Keratinocyte (primary cell): ENCODE data around the gene FRMPD1. TPM values are rescaled to one million over a fixed set of nuclear protein-coding genes. Genes with fewer than 3 reads are reported as not detected.

Experiments used
- DNase-seq: peaks from one replicate; pipeline ENCODE4 v3.0.0-alpha.2; 2011; ENCODE audit warnings: low read depth, missing footprints, low spot score
- FAIRE-seq: peaks from 2 replicates; lab custom pipeline; 2011; peaks lifted over from hg19 to GRCh38; lab: Jason Lieb, UNC
- H2AFZ ChIP-seq: 2 replicates; pipeline ENCODE4 v1.6.0; 2012; ENCODE audit warnings: low read length, control low read depth, inconsistent platforms; ENCODE audit not compliant: control insufficient read depth
- H3K27ac ChIP-seq: 2 replicates; pipeline ENCODE4 v1.5.1; 2011; ENCODE audit warnings: low read length; ENCODE audit not compliant: control insufficient read depth, insufficient read depth
- H3K27me3 ChIP-seq: 3 replicates; pipeline ENCODE4 v1.6.0; 2011; ENCODE audit warnings: low read length; ENCODE audit not compliant: control insufficient read depth, insufficient read depth; ENCODE audit errors: extremely low read depth
- H3K36me3 ChIP-seq, 2 experiments: 2 replicates in 1 of 2; 3 replicates in 1 of 2; pipeline ENCODE4 v1.5.1; 2011; ENCODE audit warnings: low read length in 2 of 2, mild to moderate bottlenecking in 1 of 2; ENCODE audit not compliant: control insufficient read depth in 2 of 2, insufficient read depth in 2 of 2; ENCODE audit errors: extremely low read depth in 1 of 2
- H3K4me1 ChIP-seq: 3 replicates; pipeline ENCODE4 v1.5.1; 2011; ENCODE audit warnings: low read length; ENCODE audit not compliant: control insufficient read depth, insufficient read depth; ENCODE audit errors: extremely low read depth
- H3K4me2 ChIP-seq: 3 replicates; pipeline ENCODE4 v1.6.0; 2011; ENCODE audit warnings: low read depth, low read length; ENCODE audit not compliant: control insufficient read depth, insufficient read depth; ENCODE audit errors: extremely low read depth
- H3K4me3 ChIP-seq, 3 experiments: fragments of 200-600 bp in 1 of 3; sonication (generic) in 1 of 3; 2 replicates in 2 of 3; 3 replicates in 1 of 3; pipeline ENCODE4 v1.5.1; 2011 to 2016; ENCODE audit warnings: low read length in 3 of 3, mild to moderate bottlenecking in 3 of 3, control low read depth in 2 of 3, inconsistent platforms in 1 of 3, low read depth in 1 of 3, mixed read lengths in 1 of 3, mixed run types in 1 of 3, moderate library complexity in 1 of 3; ENCODE audit not compliant: control insufficient read depth in 2 of 3, insufficient read depth in 2 of 3; ENCODE audit errors: extremely low read depth in 1 of 3
- H3K79me2 ChIP-seq: 2 replicates; pipeline ENCODE4 v1.6.0; 2012; ENCODE audit warnings: low read length; ENCODE audit not compliant: control insufficient read depth, insufficient read depth
- H3K9ac ChIP-seq: 3 replicates; pipeline ENCODE4 v1.6.0; 2011; ENCODE audit warnings: low read length; ENCODE audit not compliant: control insufficient read depth, insufficient read depth; ENCODE audit errors: extremely low read depth
- H3K9me1 ChIP-seq: 3 replicates; pipeline ENCODE4 v1.6.0; 2011; ENCODE audit warnings: low read length; ENCODE audit not compliant: control insufficient read depth, insufficient read depth; ENCODE audit errors: extremely low read depth
- H3K9me3 ChIP-seq: 2 replicates; pipeline ENCODE4 v1.5.1; 2012; ENCODE audit warnings: low read depth, low read length; ENCODE audit not compliant: control insufficient read depth
- H4K20me1 ChIP-seq: 3 replicates; pipeline ENCODE4 v1.6.0; 2011; ENCODE audit warnings: low read length; ENCODE audit not compliant: control insufficient read depth, insufficient read depth; ENCODE audit errors: extremely low read depth
- CTCF ChIP-seq, 3 experiments: IDR thresholded peaks in 1 of 3; conservative IDR thresholded peaks in 1 of 3; optimal IDR thresholded peaks in 1 of 3; 2 replicates in 2 of 3; 3 replicates in 1 of 3; pipeline versions ENCODE3 to v1.5.1; 2011; ENCODE audit warnings: low read length in 3 of 3, mild to moderate bottlenecking in 3 of 3, moderate library complexity in 2 of 3, control low read depth in 1 of 3, inconsistent platforms in 1 of 3; ENCODE audit not compliant: insufficient read depth in 2 of 3; ENCODE audit errors: extremely low read depth in 1 of 3
- EZH2 ChIP-seq: IDR thresholded peaks from one replicate; pipeline ENCODE4 v1.6.1; 2012; ENCODE audit warnings: inconsistent platforms, mild to moderate bottlenecking, low read length, moderate library complexity
- dilution Hi-C: fragments of 300-500 bp; cut with MboI; formaldehyde crosslinking; loops from one replicate; pipeline ENCODE4 v1.7.0; 2020; ENCODE audit warnings: low sequenced_read_pairs; ENCODE audit not compliant: extremely low pct_ligation_motif_present
- polyA plus RNA-seq, 5 experiments: library from polyadenylated mRNA; depleted of rRNA in 3 of 5; stranded (reverse) in 3 of 5; stranded (forward) in 1 of 5; unstranded in 1 of 5; fragments of >200 nt; gene quantifications; 1 replicate in 1 of 5; 2 replicates in 3 of 5; 3 replicates in 1 of 5; pipeline versions ENCODE4 v1.2.1 to v1.2.3, GENCODE V29; 2011 to 2012; ENCODE audit warnings: missing spikeins in 2 of 5, low read depth in 1 of 5, low replicate concordance in 1 of 5

FRMPD1 gene
- polyA plus RNA-seq, 1 donor (not counting 4 experiments of a cell fraction or from before 2014, with no cell fraction given), result 0.01 TPM

GRCh38 chr9:37747271-37747753 lies 96.6 kb downstream of the FRMPD1 start:
- H3K4me1 ChIP-seq, result no peaks in the 10 kb centered on the region
- H3K27ac ChIP-seq, result no peak overlapping the region
- H3K9me3 ChIP-seq, result no peaks in the 10 kb centered on the region
- H3K4me3 ChIP-seq, result no peak overlapping the region
- dilution Hi-C loops, result no loop called here
- no peak overlapping the region for H3K4me2 ChIP-seq
- no peak for DNase-seq
- no peak overlapping the region for H3K9ac ChIP-seq
- peak; percentile 86 for FAIRE-seq
- no peak overlapping the region for H2AFZ ChIP-seq
- no peaks in the 10 kb centered on the region for H3K36me3 ChIP-seq
- no peaks in the 10 kb centered on the region for H4K20me1 ChIP-seq
- H3K79me2 ChIP-seq, result no peaks in the 10 kb centered on the region
- peaks cover 10% of the 10 kb centered on the region for H3K27me3 ChIP-seq
- TF ChIP-seq EZH2 (no peak), CTCF (optimal IDR thresholded peaks at IDR 0.05 in 1 of 3, IDR thresholded peaks at IDR 0.05 in 1 of 3, conservative IDR thresholded peaks at IDR 0.05 in 1 of 3; ENCODE audit: extremely low read depth in 1 of 3, insufficient read depth in 2 of 3, low read length in 3 of 3) (peak; percentile 90 to 94 (median 94))
- H3K9me1 ChIP-seq, result no peaks in the 10 kb centered on the region

GRCh38 chr9:37749129-37749528 lies 98.4 kb downstream of the FRMPD1 start:
- no peak for FAIRE-seq
- H3K36me3 ChIP-seq, result no peaks in the 10 kb centered on the region
- no peak for DNase-seq
- peaks cover 10% of the 10 kb centered on the region for H3K27me3 ChIP-seq
- peaks cover 4% of the 10 kb centered on the region for H3K79me2 ChIP-seq
- no peaks in the 10 kb centered on the region for H3K9me3 ChIP-seq
- dilution Hi-C loops, result no loop called here
- peaks cover 4% of the 10 kb centered on the region for H3K4me1 ChIP-seq
- H2AFZ ChIP-seq, result no peak overlapping the region
- no peak overlapping the region for H3K9ac ChIP-seq
- no peak overlapping the region for H3K4me2 ChIP-seq
- H4K20me1 ChIP-seq, result no peaks in the 10 kb centered on the region
- no peaks in the 10 kb centered on the region for H3K9me1 ChIP-seq
- no peak overlapping the region for H3K4me3 ChIP-seq
- H3K27ac ChIP-seq, result no peak overlapping the region
- TF ChIP-seq EZH2, result no peak
- TF ChIP-seq CTCF (optimal IDR thresholded peaks at IDR 0.05 in 1 of 3, IDR thresholded peaks at IDR 0.05 in 1 of 3, conservative IDR thresholded peaks at IDR 0.05 in 1 of 3; ENCODE audit: extremely low read depth in 1 of 3, insufficient read depth in 2 of 3, low read length in 3 of 3), result no peak
